GM19372 (cell line): ENCODE measurements around the gene FBXO44.

Source experiments
- ATAC-seq: cut with Tn5 transposase; IDR thresholded peaks from one replicate; pipeline ENCODE4 v1.9.1; 2021; ENCODE audit warnings: mild to moderate bottlenecking, low read depth, moderate library complexity; ENCODE audit not compliant: unreplicated experiment

Gene FBXO44

DNA sequence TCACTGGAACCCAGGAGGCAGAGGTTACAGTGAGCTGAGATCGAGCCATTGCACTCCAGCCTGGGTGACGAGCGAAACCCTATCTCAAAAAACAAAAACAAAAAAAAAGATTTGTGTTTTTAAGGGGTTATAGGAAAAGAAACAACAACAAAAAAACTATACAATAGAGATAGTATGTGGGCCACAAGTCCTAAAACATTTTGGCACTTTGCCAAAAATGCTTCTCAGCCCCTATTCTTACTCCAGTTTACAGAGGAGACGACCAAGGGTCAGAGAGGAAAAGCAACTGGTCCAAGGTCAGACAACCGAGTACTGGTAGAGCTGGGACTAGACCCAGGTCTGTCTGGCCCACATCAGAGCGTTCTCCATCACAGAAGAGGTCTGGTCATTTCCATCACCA, 3.0 kb downstream of the FBXO44 start:
- ATAC-seq: no peak

DNA sequence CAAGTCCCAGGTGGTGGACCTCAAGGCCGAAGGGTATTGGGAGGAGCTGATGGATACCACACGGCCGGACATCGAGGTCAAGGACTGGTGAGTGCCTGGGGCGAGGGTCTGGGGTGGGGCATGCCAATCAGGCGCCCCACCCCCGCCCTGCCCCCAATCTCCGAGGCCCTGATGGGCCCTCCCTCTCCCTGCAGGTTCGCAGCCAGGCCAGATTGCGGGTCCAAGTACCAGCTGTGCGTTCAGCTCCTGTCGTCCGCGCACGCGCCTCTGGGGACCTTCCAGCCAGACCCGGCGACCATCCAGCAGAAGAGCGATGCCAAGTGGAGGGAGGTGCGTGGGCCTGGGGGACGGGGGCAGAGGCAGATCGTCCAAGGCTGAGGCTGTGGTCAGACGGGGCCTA, 3.9 kb downstream of the FBXO44 start:
- ATAC-seq: no peak

DNA sequence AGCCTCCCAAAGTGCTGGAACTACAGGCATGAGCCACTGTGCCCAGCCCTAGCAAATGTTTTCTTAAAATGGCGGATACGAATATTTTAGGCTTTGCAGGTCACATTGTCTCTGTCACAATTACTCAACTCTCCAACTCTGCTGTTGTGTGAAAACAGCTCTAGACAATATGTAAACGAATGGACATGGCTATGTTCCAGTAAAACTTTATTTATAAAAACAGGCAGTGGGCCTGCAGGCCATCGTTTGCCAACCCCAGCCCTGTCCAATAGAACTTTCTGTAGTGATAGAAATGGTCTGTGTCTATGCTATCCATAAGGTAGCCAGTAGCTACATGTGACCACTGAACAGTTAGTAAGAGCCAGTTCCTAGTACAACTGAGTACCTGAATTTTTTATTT, 5.1 kb downstream of the FBXO44 start:
- no peak for ATAC-seq

DNA sequence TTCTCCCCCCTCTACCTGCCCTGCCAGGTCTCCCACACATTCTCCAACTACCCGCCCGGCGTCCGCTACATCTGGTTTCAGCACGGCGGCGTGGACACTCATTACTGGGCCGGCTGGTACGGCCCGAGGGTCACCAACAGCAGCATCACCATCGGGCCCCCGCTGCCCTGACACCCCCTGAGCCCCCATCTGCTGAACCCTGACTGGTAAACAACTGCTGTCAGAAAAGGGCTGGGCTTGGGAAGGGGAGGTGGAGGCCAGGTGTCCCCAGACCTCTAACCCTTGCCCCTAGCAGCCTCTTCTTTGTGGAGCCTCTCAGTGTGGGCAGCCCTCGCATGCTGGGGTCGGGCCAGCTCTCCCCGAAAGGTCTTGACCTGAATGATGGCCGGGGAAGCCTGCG, 6.4 kb downstream of the FBXO44 start:
- ATAC-seq: no peak

DNA sequence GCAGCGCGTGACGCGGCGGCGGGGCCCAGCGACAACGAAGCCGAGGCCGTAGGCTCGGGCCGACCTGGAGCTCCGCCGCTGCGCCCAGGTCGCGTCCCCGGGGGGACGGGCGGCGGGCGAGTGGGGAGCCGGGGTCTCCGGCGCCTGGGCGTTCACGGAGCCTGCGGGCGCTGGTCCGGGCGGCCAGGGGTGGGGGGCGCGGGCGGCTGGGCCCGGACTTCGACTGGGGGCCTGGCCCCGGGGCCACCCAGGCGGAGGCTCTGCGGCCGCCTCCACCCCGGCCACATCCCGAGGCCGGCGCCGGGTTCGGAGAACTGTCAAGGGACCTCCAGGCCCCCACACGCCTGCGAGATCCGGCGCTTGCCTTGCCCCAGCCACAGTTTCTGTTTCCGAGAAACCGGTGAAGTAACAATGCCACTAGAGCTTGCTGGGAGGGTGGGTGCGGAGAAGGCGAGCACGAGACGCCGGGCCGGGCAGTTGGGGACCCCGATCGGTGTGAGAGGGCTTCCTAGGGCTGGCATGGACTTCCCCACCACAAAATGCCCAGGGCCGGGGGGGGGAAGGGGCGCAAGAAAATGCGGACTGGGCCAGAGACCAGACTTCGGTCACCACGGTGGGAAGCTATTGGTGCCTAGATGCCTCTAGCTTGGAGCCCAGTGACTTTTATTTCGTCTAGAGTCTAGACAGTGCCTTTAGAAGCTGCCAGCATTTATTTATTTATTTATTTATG, 9.8 kb downstream of the FBXO44 start:
- ATAC-seq: peak; percentile 48

DNA sequence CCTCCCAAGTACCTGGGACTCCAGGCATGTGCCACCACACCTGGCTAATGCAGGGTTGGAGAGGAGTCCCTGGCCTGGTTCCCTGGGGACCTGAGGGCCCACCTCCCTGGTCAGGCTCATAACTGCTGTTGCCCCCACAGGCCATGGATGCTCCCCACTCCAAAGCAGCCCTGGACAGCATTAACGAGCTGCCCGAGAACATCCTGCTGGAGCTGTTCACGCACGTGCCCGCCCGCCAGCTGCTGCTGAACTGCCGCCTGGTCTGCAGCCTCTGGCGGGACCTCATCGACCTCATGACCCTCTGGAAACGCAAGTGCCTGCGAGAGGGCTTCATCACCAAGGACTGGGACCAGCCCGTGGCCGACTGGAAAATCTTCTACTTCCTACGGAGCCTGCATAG, 13.8 kb downstream of the FBXO44 start:
- no peak for ATAC-seq

DNA sequence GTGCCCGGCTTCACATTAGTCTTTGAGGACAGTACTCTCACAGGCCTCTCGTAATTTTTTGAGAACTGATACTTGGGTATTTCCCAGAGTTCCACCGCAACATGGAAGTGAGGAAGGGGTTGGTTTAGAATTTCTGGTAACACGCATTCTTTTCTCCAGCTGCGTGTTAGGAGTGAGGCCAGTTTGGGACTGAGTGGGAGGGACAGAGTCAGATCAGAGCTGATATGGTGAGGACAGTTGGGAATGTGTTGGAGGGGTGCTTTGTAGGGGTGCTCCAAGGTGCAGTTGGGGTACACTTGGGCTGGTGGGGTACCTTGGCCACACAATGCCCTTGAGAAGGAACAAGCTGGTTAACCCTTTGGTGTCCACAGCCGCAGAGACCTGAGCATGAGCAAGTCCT, 16.1 kb downstream of the FBXO44 start:
- no peak for ATAC-seq

DNA sequence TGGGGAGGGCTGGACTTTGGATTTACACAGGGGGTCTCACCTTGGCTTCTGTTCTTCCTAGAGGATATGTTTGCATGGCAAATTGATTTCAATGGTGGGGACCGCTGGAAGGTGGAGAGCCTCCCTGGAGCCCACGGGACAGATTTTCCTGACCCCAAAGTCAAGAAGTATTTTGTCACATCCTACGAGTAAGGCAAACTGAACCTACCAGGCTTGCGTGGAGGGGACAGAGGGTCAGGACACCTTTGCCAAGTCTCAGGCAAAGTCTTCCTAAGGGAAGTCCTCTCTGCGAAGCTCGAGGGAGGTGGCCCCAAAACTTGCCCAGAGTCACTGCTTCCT, 16.5 kb downstream of the FBXO44 start:
- ATAC-seq: no peak

DNA sequence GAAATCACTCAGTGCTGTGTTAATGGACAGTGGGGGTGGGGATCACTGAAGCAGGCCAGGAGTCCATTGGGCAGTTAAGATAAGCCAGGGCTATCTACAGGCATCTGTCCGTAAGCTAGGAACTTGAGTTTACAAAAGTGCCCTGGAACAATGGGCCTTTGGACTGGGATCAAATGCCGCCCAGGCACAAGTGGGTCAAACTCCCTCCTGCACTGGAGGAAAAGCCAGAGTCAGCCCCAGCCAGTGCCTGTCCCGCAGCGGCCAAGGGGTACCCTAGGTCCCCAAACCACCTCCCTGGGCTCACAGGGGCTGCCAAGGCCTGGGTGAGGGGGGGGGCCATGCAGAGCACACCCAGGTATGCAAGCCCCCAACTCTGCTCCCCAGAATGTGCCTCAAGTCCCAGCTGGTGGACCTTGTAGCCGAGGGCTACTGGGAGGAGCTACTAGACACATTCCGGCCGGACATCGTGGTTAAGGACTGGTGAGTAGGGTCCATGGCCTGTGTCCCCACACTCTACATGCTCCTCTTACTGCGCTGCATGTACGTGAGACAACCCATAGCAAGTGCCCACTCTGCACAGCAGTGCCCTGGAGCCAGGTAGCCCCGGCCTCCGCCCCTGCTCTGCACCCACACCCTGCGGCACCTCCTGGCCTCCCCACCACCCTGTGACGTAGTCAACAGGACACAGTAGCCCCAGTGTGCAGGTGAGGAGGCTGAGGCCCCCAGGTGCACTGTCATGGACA, 17.0 kb downstream of the FBXO44 start:
- no peak for ATAC-seq

DNA sequence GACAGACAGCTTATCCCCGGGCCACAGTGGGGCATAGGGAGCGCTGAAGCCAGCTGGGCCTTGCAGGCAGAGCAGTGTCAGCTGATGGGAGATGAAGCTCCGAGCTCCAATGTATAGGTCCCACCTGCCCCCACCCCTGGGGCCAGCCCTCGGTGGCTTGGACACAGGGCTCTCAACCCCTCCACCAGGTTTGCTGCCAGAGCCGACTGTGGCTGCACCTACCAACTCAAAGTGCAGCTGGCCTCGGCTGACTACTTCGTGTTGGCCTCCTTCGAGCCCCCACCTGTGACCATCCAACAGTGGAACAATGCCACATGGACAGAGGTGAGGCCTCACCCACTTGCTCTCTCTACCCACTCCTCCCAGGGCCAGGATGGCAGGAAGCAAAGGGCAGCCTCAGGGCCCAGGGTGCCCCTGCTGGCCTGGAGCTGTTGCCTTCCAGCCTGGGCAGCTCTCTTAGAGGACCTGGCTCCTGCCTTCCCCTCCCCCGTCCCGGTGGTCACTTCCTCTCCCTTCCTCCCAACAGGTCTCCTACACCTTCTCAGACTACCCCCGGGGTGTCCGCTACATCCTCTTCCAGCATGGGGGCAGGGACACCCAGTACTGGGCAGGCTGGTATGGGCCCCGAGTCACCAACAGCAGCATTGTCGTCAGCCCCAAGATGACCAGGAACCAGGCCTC, 18.6 kb downstream of the FBXO44 start:
- no peak for ATAC-seq

DNA sequence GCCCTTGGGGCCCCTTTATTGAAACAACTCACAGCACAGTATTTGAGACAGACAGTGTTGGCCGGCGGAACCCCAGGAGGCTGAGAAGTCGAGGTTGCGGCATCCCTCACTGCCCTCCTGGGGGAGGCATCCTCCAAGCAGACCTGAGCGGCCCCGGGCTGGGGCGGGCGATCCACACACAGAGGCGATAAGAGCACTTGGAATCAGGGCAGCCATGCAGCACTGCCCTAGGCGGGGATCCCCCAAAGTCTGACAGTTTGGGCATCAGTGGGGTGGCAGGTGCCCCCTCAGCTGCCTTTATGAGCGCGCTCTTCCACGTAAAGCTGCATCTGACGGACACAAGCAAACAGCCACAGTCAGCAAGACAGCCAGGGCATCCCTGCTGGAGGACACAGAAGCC, 19.8 kb downstream of the FBXO44 start:
- no peak for ATAC-seq

DNA sequence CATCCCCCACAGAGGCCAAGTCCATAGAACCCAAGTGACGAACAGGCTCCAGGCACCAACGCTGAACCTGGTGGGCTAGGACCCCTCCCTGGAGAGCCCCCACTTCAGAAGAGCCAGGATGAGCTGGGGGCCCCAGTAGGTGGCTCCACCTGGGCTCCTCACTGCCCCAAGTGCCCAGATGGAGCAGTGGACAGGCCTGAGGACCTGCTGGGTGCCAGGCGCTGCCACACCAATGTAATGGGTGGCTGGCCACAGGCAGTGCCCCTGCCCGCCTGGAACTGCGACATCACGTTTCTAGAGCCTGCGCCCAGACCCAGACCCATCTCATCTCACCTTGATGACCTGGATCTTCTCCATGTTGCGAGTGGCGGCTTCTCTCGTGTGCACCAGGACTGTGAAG, 20.6 kb downstream of the FBXO44 start:
- no peak for ATAC-seq

DNA sequence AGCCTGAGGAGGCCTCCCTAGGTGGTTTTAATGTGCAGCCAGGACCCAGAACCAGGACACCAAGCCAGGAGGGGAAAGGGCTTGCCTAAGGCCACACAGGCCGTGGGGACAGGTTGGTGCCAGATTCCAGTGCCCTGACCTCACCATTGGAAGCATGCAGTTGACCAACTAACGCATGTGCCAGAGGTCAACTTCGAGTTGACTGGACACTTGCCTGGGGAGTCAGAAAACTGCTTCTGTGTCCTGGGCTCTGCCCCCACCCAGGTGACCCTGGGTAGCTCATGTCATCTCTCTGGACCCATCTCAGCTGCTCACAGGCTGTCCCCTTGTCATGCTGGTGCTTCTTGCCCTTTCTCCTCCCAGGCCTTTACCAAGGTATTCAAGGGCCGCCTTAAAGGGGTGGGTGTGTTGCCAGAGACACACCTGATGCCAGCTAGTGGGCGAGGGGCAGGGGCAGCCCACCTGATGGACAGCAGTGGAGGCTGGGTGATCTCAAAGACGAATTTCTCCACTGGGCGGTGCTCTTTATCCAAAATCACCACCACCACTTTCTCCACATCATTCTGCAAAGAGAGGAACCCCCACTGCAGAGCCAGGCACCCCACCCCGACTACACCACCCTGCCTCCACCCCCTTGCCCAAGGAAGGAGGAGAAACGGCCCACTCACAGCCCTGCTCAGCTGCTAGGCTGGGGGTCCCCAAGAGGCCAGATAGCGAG, 21.9 kb downstream of the FBXO44 start:
- ATAC-seq: no peak

DNA sequence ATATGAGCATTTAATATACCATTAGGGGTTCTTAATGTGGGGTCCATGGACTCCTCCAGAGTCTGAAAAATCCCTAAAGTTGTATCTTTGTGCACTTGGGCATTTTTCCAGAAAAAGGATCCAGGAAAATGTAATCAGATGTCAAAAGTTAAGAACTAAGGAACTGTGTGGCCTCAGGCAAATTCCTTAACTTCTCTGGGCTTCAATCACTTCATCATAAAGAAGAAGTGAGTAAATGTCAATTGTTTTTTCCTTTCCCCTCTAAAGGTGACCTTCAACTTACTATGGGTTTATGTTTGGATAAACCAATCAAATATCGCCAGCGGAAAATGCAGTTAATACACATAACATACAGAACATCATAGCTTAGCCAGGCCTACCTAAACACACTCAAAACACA, 23.8 kb downstream of the FBXO44 start:
- no peak for ATAC-seq

DNA sequence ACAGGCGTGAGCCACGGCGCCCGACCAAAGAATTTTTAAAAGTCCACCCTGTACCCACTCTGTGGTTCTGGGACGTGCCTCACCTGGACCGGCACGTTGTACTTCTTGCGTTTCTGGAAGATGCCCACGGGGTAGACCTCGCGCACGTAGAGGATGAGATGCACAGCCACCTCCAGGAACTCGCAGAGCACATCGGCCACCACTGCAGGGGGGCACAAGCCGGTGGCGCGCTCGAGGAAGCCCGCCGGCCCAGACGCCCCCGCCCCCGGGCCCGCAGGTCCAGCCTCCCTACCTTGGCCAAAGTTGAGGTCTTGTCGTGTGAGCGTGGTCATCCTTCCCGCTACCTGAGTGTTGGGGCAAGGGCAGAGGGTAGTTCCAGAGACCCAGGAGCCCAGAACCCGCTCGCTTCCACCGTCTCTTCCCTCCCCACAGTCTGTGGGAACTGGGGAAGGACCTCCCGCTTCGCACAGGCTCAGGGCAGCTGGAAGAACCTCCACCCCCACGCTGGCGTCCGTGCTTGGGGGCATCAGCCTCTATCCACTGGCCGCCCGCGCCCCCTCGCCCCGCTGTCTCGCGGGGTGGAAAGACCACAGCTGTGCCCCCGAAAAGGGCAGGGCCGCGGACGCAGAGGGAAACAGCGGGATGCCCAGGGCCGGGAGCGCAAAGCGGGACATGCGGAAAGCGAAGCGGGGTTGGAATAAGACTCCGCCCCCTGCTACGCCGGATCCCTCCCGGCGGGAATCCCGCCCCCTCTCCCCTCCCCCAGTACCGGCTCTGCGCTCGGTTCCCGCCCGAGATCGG, 25.8 kb downstream of the FBXO44 start:
- ATAC-seq: no peak

DNA sequence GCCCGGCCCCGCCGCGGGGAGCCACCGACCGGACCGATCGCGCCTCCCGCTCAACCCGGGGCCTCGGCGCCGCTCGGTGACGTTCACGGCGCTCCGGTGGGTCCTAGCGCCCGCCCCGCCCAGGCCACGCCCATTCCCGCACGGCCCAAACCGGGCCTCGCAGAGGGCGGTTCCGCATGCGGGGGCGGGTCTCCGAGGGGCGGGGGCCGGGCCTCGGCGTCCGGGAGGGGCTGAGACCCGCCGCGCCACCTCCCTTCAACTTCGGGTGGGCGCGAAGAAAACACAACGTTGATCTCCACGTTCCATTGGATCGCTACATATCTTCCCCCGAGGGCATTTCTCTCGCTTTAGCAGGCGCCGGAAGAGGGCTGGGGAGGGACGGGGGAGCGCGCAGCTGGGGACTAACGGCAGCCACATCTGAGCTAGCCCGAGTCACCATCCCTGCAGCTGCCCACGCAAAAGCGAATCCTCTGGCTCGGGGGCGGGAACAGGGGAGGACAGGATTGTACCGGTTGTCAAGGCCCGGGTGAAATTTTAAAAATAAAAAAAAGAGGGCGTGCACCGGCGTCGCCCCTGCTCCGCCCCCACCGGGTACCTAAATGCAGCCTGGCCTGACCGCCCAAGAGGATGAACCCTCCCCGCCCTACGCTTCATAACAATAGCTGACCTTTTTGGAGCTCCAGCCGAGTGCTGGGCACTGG, 26.5 kb downstream of the FBXO44 start, which contains the start of gene MAD2L2:
Gene MAD2L2 (minus strand): TSS at position 78 of the 701 bp plus-strand sequence. CDS start 547 bp downstream, outside the sequence.
- ATAC-seq: peak; percentile 85

DNA sequence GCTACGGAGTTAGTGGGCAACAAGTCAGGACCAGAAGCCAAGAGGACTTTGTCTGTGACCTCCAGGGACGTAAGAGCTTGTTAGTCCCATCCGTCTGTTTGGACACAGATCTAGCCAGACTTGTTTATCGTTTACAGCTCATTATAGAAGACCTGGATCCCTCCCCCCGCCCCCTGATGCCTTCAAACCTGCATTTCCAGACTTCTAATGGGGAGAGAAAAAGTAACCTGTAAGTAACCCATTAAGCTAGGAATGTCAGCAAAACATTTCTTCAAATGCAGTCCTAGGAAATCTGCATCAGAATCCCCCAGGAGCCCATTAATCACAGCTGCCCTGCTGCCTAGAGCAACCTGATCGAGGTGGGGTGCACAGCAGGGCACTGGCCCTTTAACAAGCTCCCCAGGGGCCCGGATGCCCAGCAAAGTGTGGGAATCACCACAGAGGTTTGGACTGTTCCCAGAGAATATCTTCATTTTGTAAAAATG, 27.7 kb downstream of the FBXO44 start:
- ATAC-seq: no peak

DNA sequence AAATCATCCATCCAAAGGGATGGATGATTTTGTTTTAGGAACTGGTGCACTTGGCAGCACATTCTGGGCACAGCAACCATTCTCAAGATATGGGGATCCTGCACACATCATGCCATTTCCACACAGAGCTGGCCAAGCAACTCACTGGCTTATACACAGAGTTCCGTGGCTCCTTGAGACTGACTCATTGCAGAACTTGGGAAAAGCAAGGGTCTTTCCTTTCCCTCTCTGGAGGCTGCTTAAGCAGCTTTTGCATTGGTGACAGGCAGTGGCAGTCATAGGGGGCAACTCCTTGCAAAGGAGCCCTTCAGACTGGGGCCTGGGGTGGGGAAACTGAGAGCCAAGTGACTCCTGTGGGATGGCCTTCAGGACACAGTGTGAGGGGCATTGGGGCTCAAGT, 28.1 kb downstream of the FBXO44 start:
- no peak for ATAC-seq

DNA sequence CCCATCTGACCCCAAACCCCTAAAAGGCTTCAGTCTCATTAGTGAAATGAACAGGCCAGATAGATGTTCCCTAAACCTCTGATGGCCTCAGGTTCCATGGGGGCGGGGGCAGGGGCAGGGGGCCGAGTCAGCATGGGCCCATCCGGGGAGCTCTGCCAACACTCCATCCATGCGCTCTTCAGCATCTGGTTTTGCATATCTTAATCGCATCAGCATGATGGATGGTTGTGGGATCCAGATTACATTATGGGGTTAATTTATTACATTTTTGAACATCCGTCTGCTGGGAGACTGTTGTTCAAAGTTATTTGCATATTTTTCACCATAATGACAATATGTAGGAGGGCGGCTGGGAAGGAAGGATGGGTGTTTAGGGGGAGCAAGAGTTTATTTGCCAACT, 29.4 kb downstream of the FBXO44 start:
- ATAC-seq: no peak
